Type B pancreatic cell (in vitro differentiated cells): ENCODE results near the gene EMILIN1. TPM values are rescaled to one million over a fixed set of nuclear protein-coding genes. Genes with fewer than 3 reads are reported as not detected.
A peak's percentile ranks its signal among the peaks of the same experiment; 100 is the strongest.
"Not testable (repeated sequence)": the region's sequence is repeated elsewhere in the genome, so short reads cannot be mapped to it uniquely, and the experiment has no call there.

ENCODE experiments used
- DNase-seq: peaks from one replicate; pipeline ENCODE4 v3.0.0; 2021; ENCODE audit warnings: mixed read lengths; ENCODE audit not compliant: unreplicated experiment; ENCODE audit errors: extremely low spot score
- H3K27ac Mint-ChIP-seq: 2 replicates; pipeline ENCODE4 v1.8.0; 2021; ENCODE audit warnings: mild to moderate bottlenecking, mixed read lengths
- H3K27me3 Mint-ChIP-seq: 2 replicates; pipeline ENCODE4 v1.8.0; 2021; ENCODE audit warnings: mixed read lengths
- H3K36me3 Mint-ChIP-seq: 2 replicates; pipeline ENCODE4 v1.8.0; 2021; ENCODE audit warnings: mixed read lengths
- H3K4me1 Mint-ChIP-seq: one replicate; pipeline ENCODE4 v1.8.0; 2021; ENCODE audit warnings: mixed read lengths; ENCODE audit not compliant: unreplicated experiment
- H3K4me3 Mint-ChIP-seq: 2 replicates; pipeline ENCODE4 v1.8.0; 2021; ENCODE audit warnings: mild to moderate bottlenecking, mixed read lengths
- H3K9me3 Mint-ChIP-seq: 2 replicates; pipeline ENCODE4 v1.8.0; 2021; ENCODE audit warnings: mixed read lengths
- CTCF ChIP-seq: fragments of 200-600 bp; sonication (generic); conservative IDR thresholded peaks from 2 replicates; pipeline ENCODE4 v1.5.0; 2021; ENCODE audit warnings: antibody characterized with exemption, mild to moderate bottlenecking
- total RNA-seq: library from RNA; stranded (reverse); gene quantifications from 2 replicates; pipeline ENCODE4 v1.2.1, GENCODE V29; 2021; ENCODE audit warnings: low replicate concordance

Gene EMILIN1
- total RNA-seq, 1 donor from 2014 or later = 60.7 TPM

- H3K36me3 Mint-ChIP-seq = peaks cover 20% of the 10 kb centered on the region
- TF ChIP-seq CTCF = no peak
- H3K9me3 Mint-ChIP-seq = no peaks in the 10 kb centered on the region
- H3K27ac Mint-ChIP-seq = peak overlapping the region; percentile 80
- DNase-seq = no peak
- peak overlapping the region; percentile 90 for H3K4me3 Mint-ChIP-seq
- peaks cover 20% of the 10 kb centered on the region for H3K27me3 Mint-ChIP-seq
- peaks cover 54% of the 10 kb centered on the region for H3K4me1 Mint-ChIP-seq
These were observed 5.5 kb upstream of the EMILIN1 start for GRCh38 chr2:27072920-27073319.

- TF ChIP-seq CTCF = no peak
- no peaks in the 10 kb centered on the region for H3K9me3 Mint-ChIP-seq
- H3K27ac Mint-ChIP-seq = no peak overlapping the region
- H3K4me1 Mint-ChIP-seq = peaks cover 58% of the 10 kb centered on the region
- H3K4me3 Mint-ChIP-seq = peak overlapping the region; percentile 17
- DNase-seq = no peak
- peaks cover 21% of the 10 kb centered on the region for H3K27me3 Mint-ChIP-seq
- H3K36me3 Mint-ChIP-seq = peaks cover 16% of the 10 kb centered on the region
These were observed 4.6 kb upstream of the EMILIN1 start for GRCh38 chr2:27073782-27074181.

- Mint-ChIP-seq H3K4me1 (peaks cover 50% of the 10 kb centered on the region), H3K27me3 (peaks cover 21% of the 10 kb centered on the region), H3K27ac (no peak overlapping the region), H3K36me3 (peaks cover 5% of the 10 kb centered on the region), H3K4me3 (peak overlapping the region; percentile 68), H3K9me3 (no peaks in the 10 kb centered on the region)
- TF ChIP-seq CTCF = no peak
- DNase-seq = no peak
These were observed 3.5 kb upstream of the EMILIN1 start for GRCh38 chr2:27074738-27075565.

GRCh38 chr2:27075566-27075871, 2.9 kb upstream of the EMILIN1 start:
- Mint-ChIP-seq H3K27me3 (peaks cover 21% of the 10 kb centered on the region), H3K4me1 (peaks cover 52% of the 10 kb centered on the region)
- not testable (repeated sequence) for DNase-seq, H3K36me3 Mint-ChIP-seq, H3K9me3 Mint-ChIP-seq, H3K4me3 Mint-ChIP-seq, H3K27ac Mint-ChIP-seq

GRCh38 chr2:27076323-27076722, 2.1 kb upstream of the EMILIN1 start:
- no peaks in the 10 kb centered on the region for H3K9me3 Mint-ChIP-seq
- H3K4me3 Mint-ChIP-seq = peak overlapping the region; percentile 35
- DNase-seq = no peak
- H3K27ac Mint-ChIP-seq = peak overlapping the region; percentile 34
- peaks cover 59% of the 10 kb centered on the region for H3K4me1 Mint-ChIP-seq
- peaks cover 3% of the 10 kb centered on the region for H3K36me3 Mint-ChIP-seq
- no peak for TF ChIP-seq CTCF
- H3K27me3 Mint-ChIP-seq = peaks cover 21% of the 10 kb centered on the region

- H3K36me3 Mint-ChIP-seq = peaks cover 5% of the 10 kb centered on the region
- peaks cover 63% of the 10 kb centered on the region for H3K4me1 Mint-ChIP-seq
- no peak for TF ChIP-seq CTCF
- no peak overlapping the region for H3K27ac Mint-ChIP-seq
- H3K9me3 Mint-ChIP-seq = no peaks in the 10 kb centered on the region
- no peak for DNase-seq
- H3K27me3 Mint-ChIP-seq = peaks cover 21% of the 10 kb centered on the region
- no peak overlapping the region for H3K4me3 Mint-ChIP-seq
These were observed 1.2 kb upstream of the EMILIN1 start for GRCh38 chr2:27077231-27077630.
